HEK293 (cell line): Measurements from ENCODE around the gene ILF3.

Experiments used
- CTCF ChIP-seq: fragments of 450-650 bp; formaldehyde crosslinking; IDR thresholded peaks from 2 replicates; pipeline ENCODE4 v1.5.1; 2016; ENCODE audit warnings: missing biosample characterization, missing genetic modification characterization
- HOXA7 ChIP-seq: sonication (generic); formaldehyde crosslinking; IDR thresholded peaks from 2 replicates; pipeline ENCODE4 v1.8.1; 2022; ENCODE audit warnings: missing genetic modification reagents, borderline replicate concordance
- KLF9 ChIP-seq: fragments of 450-650 bp; formaldehyde crosslinking; IDR thresholded peaks from 2 replicates; pipeline ENCODE4 v1.5.1; 2016; ENCODE audit warnings: missing biosample characterization, missing genetic modification characterization, low read depth
- OSR2 ChIP-seq: fragments of 450-650 bp; formaldehyde crosslinking; IDR thresholded peaks from 2 replicates; pipeline ENCODE4 v1.5.1; 2016; ENCODE audit warnings: missing biosample characterization, missing genetic modification characterization
- REST ChIP-seq: fragments of 450-650 bp; formaldehyde crosslinking; IDR thresholded peaks from 2 replicates; pipeline ENCODE4 v1.5.1; 2016; ENCODE audit warnings: missing biosample characterization, missing genetic modification characterization
- SCRT1 ChIP-seq: fragments of 450-650 bp; formaldehyde crosslinking; IDR thresholded peaks from 2 replicates; pipeline ENCODE4 v1.5.1; 2016; ENCODE audit warnings: missing biosample characterization, missing genetic modification characterization, borderline replicate concordance
- ZBTB20 ChIP-seq: fragments of 450-650 bp; formaldehyde crosslinking; IDR thresholded peaks from 2 replicates; pipeline ENCODE4 v1.5.1; 2016; ENCODE audit warnings: missing biosample characterization, missing genetic modification characterization
- ZNF10 ChIP-seq: fragments of 450-650 bp; formaldehyde crosslinking; IDR thresholded peaks from 2 replicates; pipeline ENCODE4 v1.5.1; 2017; ENCODE audit warnings: missing biosample characterization, missing genetic modification characterization
- ZNF121 ChIP-seq: fragments of 450-650 bp; formaldehyde crosslinking; IDR thresholded peaks from 2 replicates; pipeline ENCODE4 v1.5.1; 2016; ENCODE audit warnings: missing biosample characterization, missing genetic modification characterization
- ZNF138 ChIP-seq: fragments of 450-650 bp; formaldehyde crosslinking; IDR thresholded peaks from 2 replicates; pipeline ENCODE4 v1.5.1; 2016; ENCODE audit warnings: missing biosample characterization, missing genetic modification characterization, borderline replicate concordance
- ZNF23 ChIP-seq: fragments of 450-650 bp; formaldehyde crosslinking; IDR thresholded peaks from 2 replicates; pipeline ENCODE4 v1.5.1; 2016; ENCODE audit warnings: missing biosample characterization, missing genetic modification characterization, borderline replicate concordance
- ZNF416 ChIP-seq: fragments of 450-650 bp; formaldehyde crosslinking; IDR thresholded peaks from 2 replicates; pipeline ENCODE4 v1.5.1; 2016; ENCODE audit warnings: missing biosample characterization, missing genetic modification characterization
- ZSCAN16 ChIP-seq: fragments of 450-650 bp; formaldehyde crosslinking; IDR thresholded peaks from 2 replicates; pipeline ENCODE4 v1.5.1; 2016; ENCODE audit warnings: missing biosample characterization, missing genetic modification characterization
- ZSCAN18 ChIP-seq: fragments of 450-650 bp; formaldehyde crosslinking; IDR thresholded peaks from 2 replicates; pipeline ENCODE4 v1.5.1; 2016; ENCODE audit warnings: missing biosample characterization, missing genetic modification characterization

GRCh38 chr19:10729411-10729810 lies 75.3 kb downstream of the ILF3 start:
- TF ChIP-seq CTCF: no peak
- TF ChIP-seq ZSCAN16: no peak
- TF ChIP-seq OSR2 (tag by site-specific recombination): no peak
- no peak for TF ChIP-seq ZNF416 (tag by site-specific recombination)
- TF ChIP-seq HOXA7 (CRISPR knock-in tag): no peak
- no peak for TF ChIP-seq ZBTB20
- TF ChIP-seq ZNF10: no peak
- TF ChIP-seq ZNF138: no peak
- no peak for TF ChIP-seq KLF9 (tag by site-specific recombination)
- TF ChIP-seq REST: no peak
- no peak for TF ChIP-seq ZNF23 (tag by site-specific recombination)
- no peak for TF ChIP-seq SCRT1 (tag by site-specific recombination)
- TF ChIP-seq ZNF121: no peak
- TF ChIP-seq ZSCAN18 (tag by site-specific recombination): no peak
